ENCODE measurements around the gene HOMER2.

The HOMER2 gene

DNA sequence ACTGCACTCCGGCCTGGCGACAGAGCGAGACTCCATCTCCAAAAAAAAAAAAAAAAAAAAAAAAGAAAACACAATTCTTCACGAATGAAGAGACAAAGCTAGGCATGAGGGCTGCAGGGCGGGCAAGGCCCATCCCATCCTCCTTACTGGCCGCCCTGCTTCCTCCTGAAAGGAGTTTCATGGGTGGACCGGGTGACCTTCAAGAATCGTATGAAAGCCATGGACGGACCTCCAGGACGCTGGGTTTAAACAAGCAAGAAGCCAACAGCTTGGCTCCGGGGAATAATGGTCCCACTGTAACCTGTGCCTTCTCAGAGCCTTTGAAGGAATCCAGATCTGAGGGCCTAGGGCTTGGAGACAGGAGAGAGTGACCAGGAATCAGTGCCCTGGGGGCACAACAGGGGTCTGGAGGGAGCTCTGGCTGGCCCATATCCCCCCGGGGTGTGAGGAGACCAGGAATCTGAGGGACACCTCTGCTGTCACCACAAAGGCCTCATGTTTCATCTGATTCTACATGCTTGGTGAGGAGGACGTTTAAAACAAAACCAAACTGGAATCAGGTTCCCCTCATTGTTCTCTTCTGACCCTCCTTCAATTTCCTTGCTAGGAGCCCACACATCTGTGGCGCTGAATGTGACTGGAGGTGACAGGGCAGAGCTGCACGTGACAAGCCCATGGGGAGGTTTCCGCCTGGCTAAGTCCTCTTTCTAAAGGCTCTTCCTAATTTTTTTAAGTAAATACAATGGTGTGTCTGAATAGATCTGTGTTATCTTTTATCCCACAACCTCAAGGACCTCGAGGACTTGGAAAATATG, 97.0 kb downstream of the HOMER2 start:
- FAIRE-seq, result no peak

DNA sequence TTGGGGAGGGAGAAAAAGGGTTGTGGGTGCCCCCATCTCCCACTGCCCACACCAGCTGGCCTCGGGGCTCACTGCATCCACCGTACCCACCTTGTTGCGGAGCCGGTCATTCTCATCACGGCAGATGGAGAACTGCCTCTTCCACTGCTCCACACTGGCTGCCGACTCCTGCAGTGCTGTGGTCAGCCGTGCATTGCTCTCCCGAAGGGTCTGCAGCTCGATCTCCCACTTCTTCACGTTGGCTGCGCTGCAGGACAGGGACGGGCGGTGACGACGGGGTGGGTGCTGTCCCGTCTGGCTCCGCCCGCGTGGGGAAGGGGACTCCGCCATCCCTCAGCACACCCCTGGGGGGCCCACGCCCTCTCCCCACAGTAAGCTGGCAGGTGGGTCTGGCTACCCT, 98.0 kb downstream of the HOMER2 start:
- FAIRE-seq, result no peak

DNA sequence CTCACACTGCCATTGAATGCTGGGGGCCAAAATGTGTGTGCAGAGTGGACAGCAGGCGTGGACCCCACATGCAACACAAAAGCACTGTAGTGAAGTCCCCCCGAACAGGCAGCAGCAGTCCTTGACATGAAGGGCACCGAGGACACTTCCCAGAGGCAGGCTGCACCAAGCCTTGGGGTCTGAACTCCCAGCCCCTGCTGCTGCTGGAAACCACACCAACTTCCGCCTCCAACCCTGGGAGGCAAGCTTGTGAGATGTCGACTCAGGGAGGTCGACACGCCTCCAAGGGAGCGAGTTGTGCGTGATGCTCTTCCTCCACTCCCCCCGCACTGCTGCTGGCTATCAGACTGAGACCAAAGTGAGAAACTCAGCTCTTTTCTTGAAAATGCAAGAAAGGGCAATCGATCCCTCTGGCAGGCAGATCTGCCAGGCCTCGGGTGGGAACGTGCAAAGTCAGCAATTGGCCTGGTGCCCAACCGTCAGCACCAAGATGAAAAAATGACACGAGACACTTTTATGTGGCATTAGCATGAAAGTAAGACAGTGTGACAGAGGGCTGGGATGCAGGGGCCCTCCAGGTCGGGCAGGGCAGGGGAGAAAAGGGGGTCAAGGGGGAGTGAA, 99.5 kb downstream of the HOMER2 start:
- FAIRE-seq, result no peak

DNA sequence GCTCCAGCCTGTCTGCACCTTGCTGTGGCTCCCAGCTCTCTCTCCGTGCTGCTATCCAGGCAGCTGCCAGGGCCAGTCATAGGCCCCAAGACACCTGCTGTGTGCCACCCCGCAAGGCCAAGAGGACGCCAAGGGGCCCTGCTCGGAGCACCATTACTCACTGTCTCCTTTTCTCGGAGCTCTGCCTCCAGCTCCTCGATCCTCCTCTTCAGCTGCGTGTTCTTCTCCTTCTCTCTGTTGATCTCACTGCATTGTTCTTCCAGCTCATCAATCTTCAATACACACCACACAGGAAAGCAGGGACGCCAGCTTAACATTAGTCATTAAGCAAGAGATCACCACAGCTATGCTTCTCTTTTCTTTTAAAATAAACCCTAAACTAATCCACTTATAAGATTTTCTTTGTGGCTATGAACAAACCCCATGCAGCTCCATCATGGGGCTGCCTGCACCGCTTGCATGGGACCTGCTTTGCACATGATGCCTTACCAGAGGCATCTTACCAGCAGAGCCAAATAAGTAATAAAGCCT, 100.5 kb downstream of the HOMER2 start:
- FAIRE-seq, result no peak

DNA sequence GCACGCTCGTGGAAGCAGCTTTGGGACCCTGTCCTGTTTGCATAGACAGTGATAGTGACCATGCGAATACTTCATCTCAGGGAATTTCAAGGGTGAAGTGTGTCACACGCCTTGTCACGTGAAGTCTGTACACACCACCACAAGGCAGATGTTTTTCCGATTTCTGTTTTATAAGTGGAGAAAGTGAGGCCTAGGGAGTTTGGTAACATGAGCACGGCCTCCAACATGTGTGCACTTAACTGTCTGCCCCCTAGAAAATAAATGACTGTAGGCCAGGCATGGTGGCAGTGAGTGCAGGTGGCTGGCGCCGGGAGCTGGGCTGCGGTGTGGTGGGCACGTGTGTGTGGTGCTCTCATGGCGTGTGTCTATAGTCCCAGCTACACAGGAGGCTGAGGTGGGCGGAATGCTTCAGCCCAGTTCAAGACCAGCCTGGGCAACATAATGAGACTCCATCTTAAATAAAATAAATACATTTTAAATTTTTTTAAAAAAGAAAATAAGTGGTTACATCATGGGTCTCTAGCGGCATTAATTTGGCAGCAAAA, 101.1 kb downstream of the HOMER2 start:
- no peak for FAIRE-seq

DNA sequence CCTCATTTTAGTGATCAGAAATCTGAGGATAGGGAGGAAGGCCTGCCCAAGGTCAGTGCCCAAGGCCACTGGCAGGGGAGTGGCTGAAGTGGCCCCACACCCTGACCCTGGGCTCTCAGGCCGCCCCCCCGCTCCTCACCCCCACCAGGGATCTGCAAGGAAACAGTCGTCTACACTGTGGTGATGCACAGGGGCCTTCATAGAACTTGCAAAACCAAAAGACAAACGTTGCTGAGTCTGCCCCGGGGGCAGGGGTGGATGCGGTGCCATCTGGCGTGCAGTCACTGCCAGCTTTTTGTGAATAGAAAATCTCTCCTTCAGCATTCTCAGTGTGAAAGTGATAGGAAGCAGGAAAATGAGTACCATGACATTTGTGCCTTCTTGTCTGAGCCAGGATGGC, 101.8 kb downstream of the HOMER2 start:
- no peak for FAIRE-seq

DNA sequence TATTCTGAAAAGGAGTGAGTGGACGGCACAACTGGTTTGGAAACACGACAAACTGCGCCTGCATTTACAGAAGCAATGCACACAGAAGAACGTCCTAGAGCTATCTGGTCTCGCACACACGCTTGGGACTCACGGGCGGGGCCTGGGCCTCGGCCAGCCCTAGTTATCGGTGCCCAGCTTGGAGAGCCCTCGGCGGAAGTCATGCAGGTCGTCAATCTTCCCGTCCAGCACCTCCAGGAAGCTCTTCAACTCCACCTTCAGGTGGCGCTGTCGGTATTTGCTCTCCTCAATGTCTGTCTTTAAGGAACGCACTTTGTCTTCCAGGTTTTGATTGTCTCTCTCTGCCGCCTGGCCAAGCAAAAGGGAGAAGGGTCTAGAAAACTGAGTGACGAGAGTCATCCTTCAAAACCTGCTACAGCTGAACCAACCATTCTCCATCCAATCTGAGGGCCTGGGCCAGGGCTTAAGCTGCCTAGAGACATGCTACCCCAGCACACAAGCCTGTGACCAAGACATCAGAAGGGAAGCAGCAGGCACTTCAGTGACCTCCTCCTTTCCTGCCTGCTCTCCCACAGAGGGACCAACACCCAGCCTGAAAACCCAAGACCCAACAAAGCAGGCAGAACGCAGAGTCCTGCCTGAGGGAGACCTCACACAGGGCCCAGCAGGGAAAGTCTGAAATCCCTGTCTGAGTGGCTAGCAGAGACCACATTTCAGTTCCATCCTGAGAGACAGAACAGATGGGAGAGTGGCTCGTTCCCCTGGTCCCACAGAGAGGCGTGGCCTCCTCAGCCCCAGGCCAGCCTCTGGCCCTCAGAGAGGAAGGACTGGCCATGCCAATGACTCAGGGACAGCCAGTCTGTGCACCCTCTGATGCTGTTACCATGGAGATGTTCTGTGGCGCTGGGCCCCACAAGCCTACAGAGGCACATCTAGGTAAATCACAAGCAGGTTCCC, 102.7 kb downstream of the HOMER2 start:
- no peak for FAIRE-seq

DNA sequence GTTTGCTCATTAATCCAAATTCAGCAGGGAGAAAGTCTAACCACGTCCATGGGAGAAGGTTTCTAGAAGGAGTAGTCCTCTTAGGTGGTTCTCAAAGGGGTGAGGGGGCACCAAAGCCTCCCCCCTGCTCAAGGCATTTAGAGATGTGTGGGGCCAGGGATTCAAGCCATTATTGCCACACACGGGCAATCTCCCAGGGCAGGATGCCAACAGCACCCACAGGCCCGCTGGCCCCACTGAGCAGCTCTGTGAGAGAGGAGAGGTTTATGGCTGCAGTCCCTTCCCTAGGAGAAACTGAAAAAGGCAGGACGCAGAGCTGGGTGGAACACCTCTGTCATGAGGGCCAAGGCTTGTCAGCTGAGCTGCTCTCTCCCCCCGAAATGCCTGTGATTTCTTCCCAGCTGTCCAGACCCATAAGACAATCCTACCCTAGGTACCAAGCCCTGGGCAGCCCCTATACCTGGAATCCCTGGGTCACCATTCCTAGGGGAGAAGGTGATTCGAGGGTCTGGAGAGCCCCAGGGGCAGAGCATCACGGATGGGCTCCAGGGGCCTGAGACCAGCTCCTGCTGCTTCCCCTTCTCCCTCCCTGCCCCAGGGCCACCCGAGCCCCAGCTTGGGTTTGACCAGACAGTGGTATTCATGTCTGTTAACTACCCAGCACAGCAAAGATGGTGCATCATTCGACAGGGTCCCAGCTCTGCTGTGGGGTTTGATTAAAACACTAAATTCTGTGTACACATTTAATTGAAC, 104.1 kb downstream of the HOMER2 start:
- no peak for FAIRE-seq

DNA sequence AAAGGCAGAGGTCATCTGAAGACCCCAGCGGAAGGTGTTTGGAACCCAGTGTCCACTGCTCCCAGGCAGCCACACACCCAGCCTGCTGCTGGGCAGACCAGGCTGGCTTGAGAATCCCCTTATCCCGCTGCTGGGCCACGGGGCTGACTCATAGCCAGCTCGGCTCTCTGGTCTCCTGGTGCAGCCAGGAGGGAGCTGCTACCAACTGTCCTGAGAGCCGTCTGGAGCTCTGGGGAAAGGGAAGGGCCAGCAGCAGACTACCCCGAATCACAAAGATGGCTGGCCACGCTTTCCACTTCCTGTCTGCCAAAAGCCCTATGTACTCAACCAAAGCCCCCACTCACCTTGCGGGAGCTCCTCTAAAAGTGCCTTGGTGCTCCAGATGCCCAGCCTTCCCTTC, 104.8 kb downstream of the HOMER2 start:
- FAIRE-seq, result no peak

DNA sequence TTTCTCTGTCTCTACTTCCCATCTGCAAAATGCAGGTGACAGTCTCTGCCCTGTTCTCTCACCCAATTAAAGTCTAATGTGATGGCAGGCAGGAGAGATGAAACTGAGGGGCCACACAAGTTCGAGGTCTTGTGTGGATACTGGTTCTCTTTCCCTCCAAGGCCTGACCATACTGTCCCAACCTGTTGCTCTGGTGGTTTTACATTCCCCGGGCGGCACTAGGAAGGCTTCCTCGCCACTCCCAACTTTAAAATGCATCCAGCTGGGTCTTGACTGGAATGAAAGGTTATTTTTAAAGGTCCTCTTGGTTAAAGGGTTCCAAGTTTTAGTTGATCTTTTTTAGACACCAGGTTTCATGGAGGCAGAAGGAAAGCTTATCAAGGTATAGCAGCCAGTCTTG, 105.9 kb downstream of the HOMER2 start:
- no peak for FAIRE-seq

DNA sequence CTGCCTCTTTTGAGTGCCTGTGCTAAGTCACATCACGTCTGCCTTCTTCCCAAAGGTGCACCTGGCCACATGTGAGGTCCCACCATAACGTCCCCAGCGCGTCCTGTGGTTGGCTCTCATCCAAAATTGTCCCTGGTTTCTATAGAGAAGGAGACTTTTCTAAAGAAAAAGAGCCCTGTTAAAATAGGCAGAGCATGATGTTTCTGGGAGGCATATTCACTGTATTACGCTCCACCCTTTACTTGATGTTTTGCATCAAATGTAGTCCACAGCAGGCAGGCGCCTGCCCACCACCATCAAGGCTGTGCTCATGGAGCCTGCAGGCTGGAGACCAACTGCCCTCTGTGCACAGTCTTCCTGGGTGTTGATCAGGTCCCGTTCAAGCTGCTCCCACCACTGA, 106.8 kb downstream of the HOMER2 start:
- no peak for FAIRE-seq

DNA sequence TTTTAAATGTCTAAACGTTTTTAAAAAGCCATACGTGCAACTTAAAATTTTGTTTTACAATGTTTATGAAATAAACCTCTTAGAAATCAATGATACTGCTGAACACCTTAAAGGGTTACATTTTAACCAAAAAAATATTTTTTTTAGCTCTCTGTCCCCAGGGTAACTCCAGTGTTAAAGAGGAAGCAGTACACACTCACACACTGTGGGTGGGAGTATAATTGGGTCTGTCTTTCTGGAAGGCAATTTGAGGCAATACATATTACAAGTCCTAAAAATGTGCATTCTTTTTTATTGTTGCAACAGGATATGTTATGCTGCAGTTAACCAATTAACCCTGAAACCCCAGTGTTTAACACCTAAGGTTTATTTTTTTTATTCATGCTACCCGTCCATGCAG, 109.0 kb downstream of the HOMER2 start:
- FAIRE-seq, result no peak

DNA sequence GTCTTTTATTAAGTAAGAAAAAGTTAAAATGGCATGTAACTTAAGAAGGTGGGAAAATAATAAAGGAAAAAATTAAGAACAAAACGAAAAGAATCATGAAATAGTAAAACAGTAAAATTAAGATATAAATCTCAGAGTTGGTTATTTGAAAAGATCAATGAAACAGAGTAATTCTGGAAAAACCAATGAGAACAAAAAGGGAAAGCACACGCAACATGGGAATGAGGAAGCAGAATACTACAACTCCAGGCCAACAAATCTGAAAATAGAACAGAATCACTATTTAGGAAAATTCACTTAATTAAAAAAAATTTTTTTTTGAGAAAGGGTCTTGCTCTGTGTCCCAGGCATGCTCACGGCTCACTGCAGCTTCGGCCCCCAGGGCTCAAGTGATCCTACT, 112.4 kb downstream of the HOMER2 start:
- FAIRE-seq, result no peak

DNA sequence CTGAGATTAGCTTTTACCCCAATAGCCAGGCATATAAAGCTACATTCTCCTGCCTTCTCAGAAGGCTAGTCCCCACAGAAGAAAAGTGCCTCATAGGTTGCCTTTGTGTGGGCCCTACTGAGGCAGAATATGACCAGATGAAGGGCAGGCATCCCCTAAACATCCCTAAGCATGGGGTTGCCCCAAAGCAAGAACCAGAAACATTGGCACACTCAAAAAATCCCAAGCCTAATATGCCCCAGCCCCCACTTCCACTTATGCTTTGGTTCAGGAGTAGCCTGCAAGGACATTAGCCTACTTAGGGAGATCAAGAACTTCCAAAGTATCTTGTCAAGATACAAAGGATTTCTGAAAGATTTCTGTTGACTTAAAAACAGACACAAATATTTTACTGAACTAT, 113.4 kb downstream of the HOMER2 start:
- FAIRE-seq, result no peak

DNA sequence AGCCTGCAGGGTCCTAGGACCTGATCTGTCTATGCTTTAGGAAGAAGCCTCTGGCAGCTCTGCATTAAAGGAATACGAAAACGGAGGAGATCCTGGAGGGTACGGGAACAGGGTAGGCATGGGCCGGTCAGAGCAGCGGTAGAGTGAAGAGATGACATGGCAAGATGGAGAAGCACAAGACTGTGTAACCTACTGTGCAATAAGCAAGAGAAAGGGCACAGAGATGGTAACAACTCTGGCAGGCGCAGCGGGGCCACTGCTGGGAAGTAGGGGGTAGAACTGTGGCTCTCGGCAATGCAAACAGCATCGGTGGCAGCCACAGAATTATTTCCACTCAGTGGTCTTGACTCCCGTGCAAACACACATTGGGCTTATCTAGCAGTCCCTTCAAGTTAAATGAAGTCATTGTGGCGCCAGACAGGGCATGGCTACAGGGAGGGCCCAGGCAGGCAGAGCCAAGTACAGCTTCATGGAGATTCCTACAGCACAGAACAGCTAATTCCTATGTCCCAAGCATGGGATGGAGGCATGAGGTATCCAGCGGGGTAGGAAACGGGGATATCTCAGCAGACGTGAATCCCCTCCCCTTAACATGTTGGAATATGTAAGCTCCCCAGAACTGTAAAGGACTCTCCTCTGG, 114.3 kb downstream of the HOMER2 start:
- FAIRE-seq, result no peak

DNA sequence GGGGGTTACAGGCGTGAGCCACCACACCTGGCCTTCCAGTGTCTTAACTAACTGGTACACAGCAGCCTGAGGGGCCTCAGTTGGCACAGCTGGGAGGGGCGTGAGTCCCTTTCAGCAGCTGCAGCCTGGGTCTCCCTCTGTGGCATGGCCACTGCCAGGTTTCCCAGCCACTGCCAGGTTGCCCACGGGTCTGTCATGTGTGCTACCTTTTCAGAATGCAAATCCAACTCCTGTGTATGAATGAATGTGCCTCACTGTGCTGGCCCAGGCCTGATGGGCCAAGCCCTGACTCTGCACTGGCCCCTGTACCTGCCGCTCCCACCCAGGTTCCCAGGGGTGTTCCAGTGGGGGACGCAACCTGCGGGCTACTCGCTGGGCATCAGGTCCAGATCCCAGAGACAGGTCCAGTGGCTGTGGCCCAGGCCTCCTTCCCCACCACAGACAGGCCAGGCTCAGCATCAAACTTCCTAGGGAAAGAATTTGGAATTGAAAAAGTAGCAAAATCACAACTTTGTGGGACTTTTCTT, 117.1 kb downstream of the HOMER2 start:
- FAIRE-seq, result no peak

DNA sequence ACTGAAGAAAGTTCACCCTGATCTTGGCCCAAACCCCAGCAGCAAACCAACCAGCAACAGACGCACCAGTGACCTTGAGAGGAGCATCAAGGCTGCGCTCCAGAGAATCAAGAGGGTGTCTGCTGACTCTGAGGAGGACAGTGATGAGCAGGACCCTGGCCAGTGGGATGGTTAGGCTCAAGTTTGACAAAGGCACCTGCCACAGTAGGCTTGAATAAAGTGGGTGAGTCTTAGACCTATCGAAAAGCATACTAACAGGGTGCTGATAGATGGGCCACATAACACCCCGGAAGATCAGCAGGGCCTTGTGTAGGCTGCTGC, 119.2 kb downstream of the HOMER2 start:
- no peak for FAIRE-seq

DNA sequence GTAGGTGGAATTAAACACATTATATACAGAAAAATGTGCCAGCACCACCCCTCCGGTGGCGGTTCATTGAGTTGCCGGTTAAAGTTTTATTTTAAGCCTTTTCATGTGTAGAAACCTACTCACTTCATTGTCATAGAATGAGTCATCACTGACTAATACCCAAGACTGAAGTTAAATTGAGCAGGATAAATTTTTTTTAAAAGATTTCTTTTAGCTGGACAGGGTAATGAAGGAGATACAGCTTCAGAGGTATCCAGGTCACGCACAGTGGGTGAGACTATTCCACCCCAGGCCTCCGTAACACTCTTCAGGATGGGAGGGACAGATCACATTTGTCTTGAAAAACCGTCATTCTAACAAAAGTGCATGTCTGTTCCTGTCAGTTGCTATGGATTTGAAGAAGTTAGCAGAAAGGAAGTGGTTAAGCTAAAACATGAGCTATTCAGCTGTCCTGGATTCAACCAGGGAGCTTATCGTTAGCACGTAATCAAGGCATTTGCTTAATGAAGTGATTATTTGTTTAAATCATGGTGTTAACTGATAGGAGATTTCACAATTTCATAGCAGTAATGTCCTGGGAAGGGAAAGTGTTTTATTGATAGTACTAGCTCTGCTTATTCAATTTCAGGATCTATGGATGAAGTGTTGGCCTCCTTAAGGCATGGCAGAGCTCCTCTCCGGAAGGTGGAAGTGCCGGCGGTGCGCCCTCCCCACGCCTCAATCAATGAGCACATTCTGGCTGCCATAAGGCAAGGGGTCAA, 119.7 kb downstream of the HOMER2 start:
- no peak for FAIRE-seq

DNA sequence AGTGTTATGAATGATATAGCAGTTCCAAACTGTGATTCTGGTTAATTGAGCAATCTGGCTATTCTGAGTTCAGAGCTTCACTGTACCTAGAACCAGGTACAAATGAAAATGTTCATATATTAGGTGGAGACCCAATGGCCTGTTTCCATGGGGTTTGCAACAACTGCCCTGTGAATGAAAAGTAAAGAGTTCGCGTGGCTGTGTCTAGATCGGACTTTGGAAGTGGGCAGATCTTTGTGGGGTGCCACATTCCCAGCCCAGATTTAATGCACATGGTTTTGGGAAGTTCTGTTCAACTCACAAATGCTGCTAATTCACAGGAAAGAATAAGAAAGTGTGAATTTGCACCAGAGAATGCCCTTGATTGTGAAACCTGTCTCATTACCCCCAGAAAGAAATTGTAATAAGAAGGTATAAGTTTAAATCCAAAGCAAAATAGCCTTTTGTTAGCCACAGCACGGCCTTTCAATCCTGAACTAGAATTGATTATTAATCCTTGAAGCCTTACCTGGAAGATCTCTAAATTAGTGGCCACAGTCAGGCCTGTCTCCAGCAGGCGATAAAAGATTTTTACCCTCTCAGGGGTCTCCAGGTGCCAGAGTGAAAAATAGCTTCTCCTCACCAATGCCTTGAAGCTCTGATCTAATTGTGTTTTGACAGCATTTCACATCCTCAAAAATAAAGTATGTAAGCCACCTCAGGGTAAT, 120.5 kb downstream of the HOMER2 start:
- no peak for FAIRE-seq
